Endothelial cell of umbilical vein (primary cell): ENCODE data around the gene FSD1.

Experiments
- CTCF ChIP-seq, 2 donors: IDR thresholded peaks; 1 replicate in 1 of 2; 2 replicates in 1 of 2; pipeline ENCODE4 v1.5.1; 2011; ENCODE audit warnings: low read length in 2 of 2, mild to moderate bottlenecking in 2 of 2, moderate library complexity in 2 of 2, control low read depth in 1 of 2, inconsistent platforms in 1 of 2, low read depth in 1 of 2; ENCODE audit not compliant: insufficient read depth in 1 of 2; ENCODE audit errors: extremely low read depth in 1 of 2
- EZH2 ChIP-seq: IDR thresholded peaks from 2 replicates; pipeline ENCODE4 v1.6.1; 2012; ENCODE audit warnings: borderline replicate concordance, low read depth, mild to moderate bottlenecking, moderate library complexity, low read length, inconsistent platforms; ENCODE audit not compliant: severe bottlenecking
- FOS ChIP-seq: IDR thresholded peaks from 2 replicates; pipeline ENCODE4 v1.6.1; 2011; ENCODE audit warnings: mild to moderate bottlenecking, low read length, moderate library complexity, borderline replicate concordance; ENCODE audit not compliant: insufficient read depth
- GATA2 ChIP-seq: IDR thresholded peaks from 2 replicates; pipeline ENCODE4 v1.7.0; 2011; ENCODE audit warnings: low read depth, mild to moderate bottlenecking, moderate library complexity, mixed read lengths, low read length; ENCODE audit not compliant: insufficient read length, insufficient read depth
- POLR2A ChIP-seq: IDR thresholded peaks from 2 replicates; pipeline ENCODE4 v1.6.1; 2012; ENCODE audit warnings: low read depth, mild to moderate bottlenecking, control low read depth, low read length
- POLR2AphosphoS5 ChIP-seq: IDR thresholded peaks from 2 replicates; pipeline ENCODE4 v1.6.1; 2012; ENCODE audit warnings: low read depth, mild to moderate bottlenecking, control low read depth, low read length, moderate library complexity; ENCODE audit not compliant: insufficient read depth

GRCh38 chr19:4284974-4285373, 19.4 kb upstream of the FSD1 start:
- TF ChIP-seq CTCF (IDR thresholded peaks at IDR 0.05; ENCODE audit: extremely low read depth in 1 of 2, insufficient read depth in 1 of 2, low read depth in 1 of 2, low read length in 2 of 2): no peak
- TF ChIP-seq POLR2A: no peak
- TF ChIP-seq EZH2: no peak
- TF ChIP-seq FOS: no peak
- no peak for TF ChIP-seq GATA2
- no peak for TF ChIP-seq POLR2AphosphoS5
